ENCODE results near the gene CSTF3. TPM values are rescaled to one million over a fixed set of nuclear protein-coding genes. Genes with fewer than 3 reads are reported as not detected.

The CSTF3 gene
- total RNA-seq, 2 donors from 2014 or later: 14.0 to 15.8 TPM

- ATAC-seq: no peak
- intact Hi-C loops (cut with DNase I): no loop called here
- DNase-seq: no peak
Measured at GRCh38 chr11:33116535-33116934, 44.7 kb downstream of the CSTF3 start.

GRCh38 chr11:33110083-33110482 lies 51.2 kb downstream of the CSTF3 start:
- DNase-seq (no peak), ATAC-seq (peak in 1 of 2 donors; percentile 52)
- intact Hi-C loops (cut with DNase I): no loop called here

- intact Hi-C loops (cut with DNase I): no loop called here
- DNase-seq: no peak
- no peak for ATAC-seq
Measured at GRCh38 chr11:33109294-33109895, 51.9 kb downstream of the CSTF3 start.

- intact Hi-C loops (cut with DNase I): no loop called here
- ATAC-seq (no peak), DNase-seq (no peak)
Measured at GRCh38 chr11:33103836-33104235, 57.4 kb downstream of the CSTF3 start.

- ATAC-seq (no peak), DNase-seq (no peak)
- intact Hi-C loops (cut with DNase I): no loop called here
Measured at GRCh38 chr11:33094157-33094556, 67.1 kb downstream of the CSTF3 start.

- ATAC-seq: no peak
- no peak for DNase-seq
- intact Hi-C loops (cut with DNase I): no loop called here
Measured at GRCh38 chr11:33089776-33090175, 71.5 kb downstream of the CSTF3 start.

- ATAC-seq (peak in 1 of 2 donors; percentile 55), DNase-seq (no peak)
- intact Hi-C loops (cut with DNase I): no loop called here
Measured at GRCh38 chr11:33086017-33086416, 75.3 kb downstream of the CSTF3 start.

GRCh38 chr11:33083918-33084317 lies 77.4 kb downstream of the CSTF3 start:
- DNase-seq (no peak), ATAC-seq (no peak)
- intact Hi-C loops (cut with DNase I): no loop called here

GRCh38 chr11:33072465-33072864 lies 88.8 kb downstream of the CSTF3 start:
- intact Hi-C loops (cut with DNase I): no loop called here
- ATAC-seq (no peak), DNase-seq (no peak)

GRCh38 chr11:33068611-33069340 lies 92.5 kb downstream of the CSTF3 start:
- DNase-seq: no peak
- no peak for ATAC-seq
- intact Hi-C loops (cut with DNase I): loop anchor here in 1 of 2 donors (5.0 kb wide), 1 partner anchor 106 kb away; no protein-coding TSS in a partner anchor

GRCh38 chr11:33067294-33067693 lies 94.0 kb downstream of the CSTF3 start:
- ATAC-seq (no peak), DNase-seq (no peak)
- intact Hi-C loops (cut with DNase I): loop anchor here in 1 of 2 donors (5.0 kb wide), 1 partner anchor 105 kb away; no protein-coding TSS in a partner anchor

- DNase-seq: peak; percentile 51
- peak; percentile 86 to 92 for ATAC-seq
- intact Hi-C loops (cut with DNase I): loop anchor here (2.0 to 5.0 kb wide), 2 partner anchors 103 to 105 kb away; no protein-coding TSS in a partner anchor
Measured at GRCh38 chr11:33065445-33066178, 95.7 kb downstream of the CSTF3 start.

- intact Hi-C loops (cut with DNase I): loop anchor here (2.0 to 5.0 kb wide), 2 partner anchors 103 to 104 kb away; no protein-coding TSS in a partner anchor
- ATAC-seq (no peak), DNase-seq (no peak)
Measured at GRCh38 chr11:33064866-33065265, 96.4 kb downstream of the CSTF3 start.

GRCh38 chr11:33064033-33064825 lies 97.1 kb downstream of the CSTF3 start:
- DNase-seq: no peak
- peak in 1 of 2 donors; percentile 58 for ATAC-seq
- intact Hi-C loops (cut with DNase I): loop anchor here in 1 of 2 donors (2.0 kb wide), 1 partner anchor 103 kb away; no protein-coding TSS in a partner anchor

GRCh38 chr11:33063326-33063881 lies 97.9 kb downstream of the CSTF3 start:
- ATAC-seq (no peak), DNase-seq (no peak)
- intact Hi-C loops (cut with DNase I): no loop called here

GRCh38 chr11:33062137-33062536 lies 99.1 kb downstream of the CSTF3 start:
- intact Hi-C loops (cut with DNase I): no loop called here
- ATAC-seq (no peak), DNase-seq (no peak)

- DNase-seq (no peak), ATAC-seq (no peak)
- intact Hi-C loops (cut with DNase I): no loop called here
Measured at GRCh38 chr11:33060271-33060670, 101.0 kb downstream of the CSTF3 start.

- no peak for ATAC-seq
- no peak for DNase-seq
- intact Hi-C loops (cut with DNase I): no loop called here
Measured at GRCh38 chr11:33059331-33060007, 101.8 kb downstream of the CSTF3 start.
